Stimulated activated CD8-positive, alpha-beta memory T cell treated with anti-CD3 and anti-CD28 coated beads, Interleukin-12 subunit alpha, Interleukin-12 subunit beta, amount 100 ng/mL, for 24 hours (primary cell): Measurements from ENCODE around the gene MYL7.
"Not testable (repeated sequence)": the region's sequence is repeated elsewhere in the genome, so short reads cannot be mapped to it uniquely, and the experiment has no call there.

ENCODE experiments used
- DNase-seq: peaks from one replicate; pipeline ENCODE4 v3.0.0-alpha.2; 2020; ENCODE audit errors: extremely low read depth

MYL7 gene

DNA sequence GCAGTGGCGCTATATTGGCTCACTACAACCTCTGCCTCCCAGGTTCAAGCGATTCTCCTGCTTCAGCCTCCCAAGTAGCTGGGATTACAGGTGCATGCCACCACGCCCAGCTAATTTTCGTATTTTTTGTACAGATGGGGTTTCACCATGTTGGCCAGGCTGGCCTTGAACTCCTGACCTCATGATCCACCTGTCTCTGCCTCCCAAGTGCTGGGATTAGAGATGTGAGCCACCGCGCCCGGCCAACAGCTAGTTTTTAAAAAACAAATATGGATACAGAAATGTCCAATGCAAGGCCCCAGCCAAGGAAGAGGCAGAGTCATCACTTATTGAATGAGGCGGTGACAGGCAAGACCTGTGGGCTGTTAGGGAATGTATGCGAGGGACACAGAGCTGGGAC lies 30.8 kb upstream of the MYL7 start:
- DNase-seq = not testable (repeated sequence)

DNA sequence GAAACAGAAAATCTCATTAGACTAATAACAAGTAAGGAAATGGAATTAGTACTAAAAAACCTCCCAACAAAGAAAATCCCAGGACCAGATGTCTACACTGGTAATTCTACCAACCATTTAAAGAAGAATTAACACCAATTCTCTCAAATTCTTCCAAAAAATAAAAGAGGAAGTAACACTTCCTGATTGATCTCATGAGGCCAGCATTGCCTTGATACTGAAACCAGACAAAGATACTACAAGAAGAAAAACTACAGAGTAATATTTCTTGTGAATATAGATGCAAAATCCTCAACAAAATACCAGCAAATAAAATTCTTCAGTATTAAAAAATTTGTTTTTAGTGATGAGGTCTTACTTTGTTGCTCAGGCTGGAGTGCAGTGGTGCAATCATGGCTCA lies 26.8 kb upstream of the MYL7 start:
- no peak for DNase-seq

DNA sequence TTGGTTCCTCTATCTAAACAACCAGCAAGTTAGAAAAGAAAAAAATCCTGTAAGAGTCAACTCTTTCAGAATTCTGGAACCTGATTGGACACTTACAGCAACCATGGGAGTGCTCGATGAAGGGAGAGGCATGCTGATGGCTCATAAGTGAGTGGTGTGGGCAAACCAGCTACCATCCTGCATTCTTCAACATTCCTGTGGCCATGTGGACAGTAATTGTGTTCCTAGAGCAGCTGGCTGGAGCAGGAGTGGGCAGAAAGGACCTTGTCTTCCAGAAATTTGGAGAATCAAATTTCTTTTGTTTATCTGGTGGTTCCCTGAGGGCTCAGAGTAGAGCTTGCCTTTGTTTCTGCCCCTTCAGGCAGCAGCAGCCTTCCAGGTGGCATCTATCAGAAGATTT lies 22.5 kb upstream of the MYL7 start:
- no peak for DNase-seq

DNA sequence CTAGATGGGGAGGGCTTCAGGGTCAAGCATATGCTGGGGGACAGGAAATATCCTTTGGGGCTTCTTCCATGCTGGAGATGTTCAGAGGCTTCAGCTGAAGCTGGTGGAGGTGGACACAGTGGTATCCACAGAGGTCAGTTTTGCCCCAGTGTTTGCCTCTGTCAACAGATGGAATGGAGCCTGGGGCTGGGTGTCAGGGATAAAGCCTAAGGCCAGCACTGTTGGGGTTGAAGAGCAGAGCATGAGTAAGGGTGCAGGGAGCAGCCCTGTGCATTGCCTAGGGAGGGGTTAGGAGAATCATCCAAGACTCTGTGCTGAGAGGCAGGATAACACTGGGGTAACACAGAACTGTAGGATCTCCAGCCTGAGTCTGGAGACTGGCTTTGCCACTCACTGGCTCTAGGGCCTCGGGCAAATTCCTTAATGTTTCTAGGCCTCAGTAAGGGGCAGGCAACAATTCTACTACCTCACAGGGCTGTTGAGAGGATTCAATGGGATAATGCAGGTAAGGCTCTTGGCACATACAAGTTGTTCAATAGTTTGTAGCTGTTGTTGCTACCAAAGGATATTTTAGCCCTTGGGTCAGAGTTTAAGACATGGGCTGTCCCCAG lies 21.8 kb upstream of the MYL7 start:
- DNase-seq = no peak

DNA sequence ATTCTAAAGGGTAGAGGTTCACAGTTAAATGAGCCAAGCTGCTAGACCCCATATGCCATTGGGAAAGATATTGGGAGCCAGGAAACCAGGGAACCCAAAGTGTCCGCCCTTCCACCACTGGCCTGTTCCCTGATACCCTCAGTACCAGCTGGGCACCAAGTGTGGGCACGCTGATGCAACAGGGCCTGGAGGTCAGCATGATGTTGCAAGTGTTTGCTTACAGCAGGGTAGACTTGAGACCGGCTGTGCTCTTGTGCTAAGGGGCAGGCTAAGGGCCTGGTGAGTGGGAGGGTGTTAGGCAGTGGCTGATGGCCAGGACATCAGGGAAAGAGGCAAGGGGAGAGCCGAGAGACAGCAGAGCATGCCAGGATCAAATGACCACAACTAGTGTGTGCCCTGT lies 21.0 kb upstream of the MYL7 start:
- no peak for DNase-seq

DNA sequence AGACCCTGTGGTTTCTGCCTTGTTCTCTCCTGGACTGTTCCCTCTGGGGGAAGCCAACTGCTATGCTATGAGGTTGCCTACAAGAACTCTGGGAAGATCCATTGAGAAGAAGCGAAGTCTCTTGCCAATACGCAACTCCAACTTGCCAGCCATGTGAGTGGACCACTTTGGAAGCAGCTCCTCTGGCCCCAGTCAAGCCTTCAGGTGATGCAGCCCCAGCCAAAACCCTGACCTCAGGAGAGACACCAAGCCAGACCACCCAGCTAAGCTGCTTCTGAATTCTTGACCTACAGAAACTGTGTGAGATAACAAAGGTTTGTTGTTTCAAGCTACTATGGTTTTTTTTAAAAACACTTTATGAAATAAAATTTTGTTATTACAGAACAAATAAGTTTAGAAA lies 20.2 kb upstream of the MYL7 start:
- DNase-seq = no peak

DNA sequence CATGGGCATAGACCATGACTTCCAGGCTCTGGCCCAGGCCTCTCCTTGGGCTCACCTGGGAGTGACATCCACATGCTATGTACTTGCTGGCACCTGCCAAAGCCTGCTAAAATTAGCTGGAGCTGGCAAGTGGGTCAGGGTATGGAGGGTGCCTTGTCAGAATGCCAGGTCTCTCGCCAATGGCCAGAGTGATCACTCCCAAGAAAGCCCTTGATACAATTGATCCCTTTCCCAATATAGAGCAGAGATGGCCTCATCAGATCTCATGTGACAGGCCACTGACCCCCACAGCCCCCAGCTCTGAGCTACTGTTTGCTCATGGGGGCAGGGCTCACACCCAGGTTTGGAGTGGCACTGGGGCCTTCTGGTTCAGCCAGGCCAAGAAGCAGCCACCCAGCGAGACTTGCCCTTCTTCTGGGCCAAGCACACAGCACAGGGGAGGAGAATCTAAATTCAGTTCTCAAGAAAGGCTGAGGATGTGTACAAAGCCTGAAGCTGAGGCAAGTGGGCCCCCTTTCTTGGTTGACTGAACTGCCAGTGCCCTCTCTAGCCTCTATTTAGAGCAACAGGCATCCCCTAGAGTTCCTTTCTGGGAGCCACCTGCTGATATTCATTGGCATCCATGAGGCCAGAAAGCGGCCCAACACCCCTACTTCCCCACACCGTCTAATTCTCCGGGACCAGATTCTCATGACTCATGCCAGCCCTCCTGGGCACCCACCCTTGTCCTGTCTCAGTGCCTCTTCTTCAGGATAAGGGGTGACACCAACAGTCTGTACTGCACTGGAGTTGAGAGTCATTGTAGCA lies 18.9 kb upstream of the MYL7 start:
- DNase-seq = no peak

DNA sequence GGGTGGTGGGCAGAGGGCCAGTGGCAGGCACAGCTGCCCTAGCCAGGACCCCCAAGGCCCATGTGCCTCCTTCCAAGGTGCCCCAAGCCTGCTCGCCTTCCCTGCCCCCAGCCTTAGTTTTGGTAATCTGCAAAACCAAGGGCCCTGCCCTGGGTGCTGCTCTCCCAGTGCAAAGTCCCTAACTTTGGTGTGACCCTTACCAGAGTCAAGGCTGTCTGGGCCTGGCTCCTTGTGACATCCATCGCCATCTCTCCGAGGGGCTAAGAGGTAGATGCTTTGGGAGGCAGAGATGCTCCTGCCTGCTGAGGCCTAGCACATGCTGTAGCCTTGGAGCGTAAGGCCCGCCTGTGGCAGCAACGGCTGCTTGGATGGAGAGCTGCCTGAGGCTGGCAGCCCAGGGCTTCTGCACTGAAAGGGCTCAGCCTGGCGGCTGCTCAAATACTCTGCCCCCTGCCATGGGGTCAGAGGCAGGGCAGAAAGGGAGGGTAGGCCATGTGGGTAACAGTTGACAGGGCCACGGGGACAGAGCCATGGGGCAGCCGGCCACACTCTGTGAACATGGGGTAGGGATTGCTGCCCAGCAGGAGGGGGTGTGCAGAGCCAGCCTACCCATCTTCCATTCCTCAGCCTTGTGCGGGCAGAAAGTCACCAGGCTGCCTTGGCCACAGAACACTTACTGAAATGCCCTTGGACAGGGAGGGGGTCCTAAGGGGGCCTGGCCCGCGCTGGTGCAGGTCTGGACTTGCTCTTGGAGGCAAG lies 17.9 kb upstream of the MYL7 start:
- no peak for DNase-seq

DNA sequence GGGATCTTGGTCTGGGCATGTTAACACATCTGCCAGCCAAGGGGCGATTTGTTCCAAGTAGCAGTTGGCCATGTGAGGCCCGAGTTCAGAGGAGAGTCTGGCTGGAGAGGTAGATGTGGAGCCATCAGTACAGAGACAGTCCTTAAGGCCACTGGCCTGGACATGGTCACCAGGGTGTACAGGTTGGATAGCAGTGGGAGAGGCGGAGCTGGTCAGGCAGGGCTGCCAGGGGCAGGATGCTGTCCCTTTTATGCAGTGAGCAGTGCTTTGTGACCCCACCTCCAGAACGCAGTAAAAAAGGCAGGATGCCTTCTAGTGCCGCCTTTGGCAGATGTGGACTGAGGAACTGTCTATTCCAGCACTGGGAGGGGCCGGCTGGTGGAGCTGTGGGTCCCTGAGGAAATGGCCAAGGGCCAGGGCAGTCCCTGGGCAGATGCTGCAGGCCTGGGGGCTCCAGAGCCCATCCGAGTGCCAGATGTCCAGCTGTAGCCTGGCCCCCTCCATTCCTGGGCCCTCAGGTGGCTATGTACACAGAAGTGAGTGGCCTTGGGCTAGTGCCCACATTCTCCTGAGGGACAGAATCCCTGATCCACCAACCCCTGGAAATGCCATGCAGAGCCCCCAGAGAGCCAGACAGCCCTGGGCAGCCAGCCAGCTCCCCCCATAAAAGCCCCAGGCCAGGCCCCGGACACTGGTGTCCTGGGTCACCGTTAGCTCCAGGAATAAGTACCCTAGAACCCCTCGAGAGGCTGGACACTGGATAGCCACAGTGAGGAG lies 17.2 kb upstream of the MYL7 start:
- DNase-seq = no peak

DNA sequence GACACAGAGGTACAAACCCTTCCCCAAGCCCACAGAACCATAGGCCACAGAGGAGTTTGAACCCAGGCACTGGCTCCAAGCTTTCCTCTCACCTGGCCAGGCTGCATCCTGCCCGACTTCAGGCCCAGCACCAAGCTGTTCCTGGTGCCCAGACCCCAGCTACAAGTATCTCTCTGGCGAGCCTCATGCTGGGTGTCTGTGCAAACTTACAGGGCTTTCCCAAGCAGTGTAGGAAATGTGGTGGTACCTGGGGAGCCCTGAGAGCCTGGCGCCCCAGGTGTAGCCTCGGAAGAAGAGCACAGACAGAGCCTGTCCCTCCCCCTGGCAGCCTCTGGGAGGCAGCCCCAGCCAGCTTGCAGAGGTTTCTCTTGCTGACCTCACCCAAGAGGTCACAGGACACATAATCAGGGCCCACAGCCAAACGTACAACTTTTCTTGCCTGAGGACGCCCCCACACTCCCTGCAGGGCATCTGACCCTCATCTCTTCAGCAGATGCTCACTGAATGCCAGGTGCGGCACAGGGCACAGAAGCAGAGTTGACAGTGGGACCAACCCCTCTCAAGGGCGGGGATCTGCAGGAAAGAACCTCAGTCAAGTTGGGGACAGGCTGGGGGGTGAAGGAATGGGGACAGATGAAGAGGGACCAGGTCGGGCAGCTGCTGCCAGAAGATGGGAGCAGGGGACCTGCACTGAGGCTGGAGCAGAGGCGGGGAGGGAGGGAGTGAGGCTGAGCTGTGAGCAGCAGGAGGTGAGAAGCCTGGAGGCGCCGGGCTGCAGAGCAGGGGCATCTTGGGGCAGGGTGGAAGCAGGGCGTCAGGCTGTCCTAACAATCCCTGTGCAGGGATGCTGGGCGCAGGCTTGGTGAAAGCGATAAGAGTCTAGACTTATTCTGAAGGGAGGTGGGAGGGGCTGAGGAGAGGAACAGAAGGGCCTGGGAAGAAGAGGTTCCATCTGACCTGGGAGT lies 16.3 kb upstream of the MYL7 start:
- DNase-seq = no peak

DNA sequence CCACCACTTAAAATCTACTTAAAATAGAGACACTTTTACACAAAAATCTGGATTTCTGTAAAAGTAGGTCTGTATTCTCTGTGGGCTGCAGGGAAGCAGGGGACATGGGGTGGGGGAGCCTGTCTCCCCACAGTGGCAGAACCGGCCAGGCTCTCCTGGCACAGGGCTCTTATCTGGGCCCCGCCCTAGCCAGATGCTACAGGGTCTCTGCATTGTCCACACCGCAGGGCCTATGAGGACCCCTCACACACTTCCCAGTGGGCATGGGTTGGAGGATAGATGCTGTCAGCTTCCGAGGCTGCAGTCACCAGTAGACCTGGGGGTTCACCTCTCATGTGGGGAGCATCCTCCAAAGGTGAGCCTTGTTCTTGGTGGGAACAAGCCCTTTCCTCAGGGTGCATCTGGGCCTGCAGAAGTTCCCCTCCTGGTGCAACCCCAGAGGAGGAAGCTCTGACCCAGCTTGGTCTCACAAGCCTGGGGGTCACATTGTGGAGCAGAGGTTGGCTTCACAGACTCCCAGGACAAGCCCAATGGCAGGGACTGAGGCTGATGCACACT lies 15.4 kb upstream of the MYL7 start:
- no peak for DNase-seq

DNA sequence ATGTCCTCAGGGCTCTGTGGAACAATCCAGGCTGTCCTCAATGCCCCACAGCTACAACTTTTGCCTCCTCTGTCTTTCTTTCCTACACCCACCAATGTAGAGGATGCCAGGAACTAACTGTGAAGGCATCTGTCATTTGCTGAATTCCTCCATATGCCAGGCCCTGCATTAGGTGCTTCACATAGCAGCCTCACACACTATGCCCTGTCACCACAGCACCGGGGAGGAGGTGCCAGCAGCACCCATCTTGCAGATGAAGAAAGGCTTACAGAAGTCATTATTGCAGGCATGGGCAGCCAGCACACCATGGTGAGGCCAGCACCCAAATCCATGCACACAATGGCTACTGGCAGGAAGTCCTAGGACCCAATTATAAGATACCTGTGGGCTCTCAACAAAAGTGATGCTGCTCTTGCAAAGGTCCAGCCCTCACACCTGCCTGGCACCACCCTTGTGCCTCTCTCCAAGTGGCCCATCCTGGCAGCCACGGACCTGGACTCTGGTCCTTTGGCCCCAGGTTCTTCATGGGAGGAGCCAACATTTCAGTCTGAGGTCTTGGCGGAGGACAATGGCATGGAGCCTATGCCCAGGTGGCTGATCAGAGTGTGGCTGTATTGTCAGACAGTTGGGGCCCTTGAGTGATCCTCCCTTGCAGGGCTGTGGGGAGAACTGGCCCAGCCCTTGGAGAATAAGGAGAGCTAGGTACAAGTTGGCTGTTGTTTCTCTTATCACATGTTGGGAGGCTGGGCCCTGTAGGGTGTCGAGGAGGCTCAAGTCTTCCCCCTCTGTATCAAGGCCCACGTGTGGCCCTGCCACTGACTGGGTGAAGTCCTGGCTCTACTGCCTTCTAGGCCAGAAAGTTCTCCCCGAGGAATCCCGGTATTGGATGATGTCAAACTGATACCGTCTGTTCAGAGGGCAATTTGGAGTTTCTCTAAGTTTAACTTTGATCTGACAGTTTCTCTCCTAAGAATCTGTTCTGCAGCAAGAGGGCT lies 14.4 kb upstream of the MYL7 start:
- no peak for DNase-seq

DNA sequence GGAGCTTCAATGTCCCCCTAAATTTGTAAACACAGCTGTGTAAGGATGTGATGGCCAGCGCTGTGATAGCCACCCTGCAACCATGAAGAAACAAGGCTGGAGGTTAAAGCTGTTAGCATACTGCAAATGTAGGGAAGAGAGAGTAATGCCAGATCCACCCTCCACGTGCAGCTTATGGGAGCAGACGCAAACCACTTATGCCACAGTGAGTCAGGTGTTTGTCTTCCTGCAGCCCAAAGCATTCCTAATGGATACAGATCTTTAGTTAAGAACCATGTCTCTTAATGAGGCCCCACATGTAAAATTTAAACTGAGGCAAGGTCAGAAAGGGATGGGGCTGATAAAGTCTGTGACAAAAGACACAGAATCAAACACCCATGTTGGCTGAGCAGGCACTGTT lies 13.6 kb upstream of the MYL7 start:
- no peak for DNase-seq

DNA sequence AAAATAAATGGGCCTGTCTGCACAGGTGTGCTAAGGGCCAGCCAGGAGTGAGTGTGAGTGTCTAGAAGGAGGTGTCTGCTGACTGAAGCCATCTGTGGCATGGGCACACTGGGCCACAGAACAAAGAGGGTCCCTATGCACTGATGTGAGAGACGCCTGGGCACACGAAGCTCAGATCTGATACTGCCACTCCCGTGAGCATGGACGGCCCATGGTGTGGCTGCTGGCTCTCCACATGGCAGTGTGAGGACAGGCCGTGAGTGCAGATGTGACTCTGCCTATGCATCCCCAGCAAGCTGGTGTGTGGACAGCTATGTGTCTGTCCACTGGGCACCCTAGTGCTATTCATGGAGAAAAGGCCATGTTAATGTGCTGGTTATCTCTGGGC lies 12.8 kb upstream of the MYL7 start:
- DNase-seq = no peak

DNA sequence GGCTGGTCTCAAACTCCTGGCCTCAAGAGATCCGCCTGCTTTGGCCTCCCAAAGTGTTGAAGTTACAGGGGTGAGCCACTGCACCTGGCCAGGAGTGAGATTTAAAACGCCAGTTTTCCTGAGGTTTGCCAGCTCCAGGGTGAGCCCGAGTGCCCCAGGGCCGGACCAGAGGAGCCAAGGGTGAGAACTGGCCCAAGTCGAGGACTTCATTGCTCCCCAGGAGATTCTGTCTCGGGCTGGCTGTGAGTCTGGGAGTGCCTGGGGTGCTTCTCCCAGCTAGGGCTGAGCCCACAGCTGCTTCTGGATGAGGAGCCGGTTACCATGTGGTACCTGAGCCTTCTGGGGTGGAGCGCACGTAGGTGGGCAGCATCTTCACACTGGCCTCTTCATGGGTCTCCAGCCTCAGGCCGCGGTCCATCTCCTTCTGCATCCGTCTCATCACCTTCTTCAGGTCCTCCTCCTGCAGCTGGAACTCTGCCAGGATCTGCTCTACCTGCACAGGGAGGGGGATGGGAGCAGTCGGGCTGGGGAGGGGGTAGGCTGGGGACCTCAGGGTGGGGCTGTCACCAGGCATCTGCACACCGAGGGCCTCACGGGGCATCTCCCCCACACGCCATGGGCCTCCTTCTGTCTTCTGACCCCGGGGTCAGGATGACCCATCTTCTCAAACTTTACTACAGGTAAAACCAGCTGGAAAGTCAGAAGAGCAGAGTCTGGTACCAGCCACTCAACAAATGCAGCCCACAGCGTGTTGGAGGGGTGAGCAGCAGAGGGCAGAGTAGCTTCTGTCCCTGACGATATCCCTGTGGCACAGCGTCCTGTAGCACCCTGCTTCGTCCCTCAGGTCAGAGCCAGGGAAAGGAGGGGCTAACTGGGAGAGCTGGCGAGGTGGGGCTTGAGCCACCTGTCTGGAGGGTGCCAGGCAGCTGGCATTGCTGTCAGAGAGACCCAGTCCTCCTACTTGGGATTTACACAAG lies 12.1 kb upstream of the MYL7 start:
- no peak for DNase-seq

DNA sequence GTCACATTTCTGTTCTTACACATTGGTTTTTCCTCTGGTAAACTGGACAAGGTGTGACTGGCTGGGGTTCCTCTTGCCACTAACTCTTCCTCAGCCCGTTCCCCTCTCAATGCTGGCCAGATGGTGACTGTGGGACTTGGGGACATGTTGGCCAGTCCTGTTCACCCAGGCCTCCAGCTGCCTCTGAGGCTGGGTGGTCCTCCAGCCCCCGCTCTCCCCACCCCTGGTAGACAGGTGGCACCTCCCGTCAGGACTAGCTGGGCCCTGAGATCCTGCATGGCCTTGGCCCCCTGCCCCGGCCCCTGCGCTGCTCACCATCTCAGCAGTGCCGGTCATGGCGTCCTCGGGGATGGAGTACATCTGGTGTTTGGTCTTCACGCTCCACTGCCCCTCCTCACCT lies 10.8 kb upstream of the MYL7 start:
- DNase-seq = no peak

DNA sequence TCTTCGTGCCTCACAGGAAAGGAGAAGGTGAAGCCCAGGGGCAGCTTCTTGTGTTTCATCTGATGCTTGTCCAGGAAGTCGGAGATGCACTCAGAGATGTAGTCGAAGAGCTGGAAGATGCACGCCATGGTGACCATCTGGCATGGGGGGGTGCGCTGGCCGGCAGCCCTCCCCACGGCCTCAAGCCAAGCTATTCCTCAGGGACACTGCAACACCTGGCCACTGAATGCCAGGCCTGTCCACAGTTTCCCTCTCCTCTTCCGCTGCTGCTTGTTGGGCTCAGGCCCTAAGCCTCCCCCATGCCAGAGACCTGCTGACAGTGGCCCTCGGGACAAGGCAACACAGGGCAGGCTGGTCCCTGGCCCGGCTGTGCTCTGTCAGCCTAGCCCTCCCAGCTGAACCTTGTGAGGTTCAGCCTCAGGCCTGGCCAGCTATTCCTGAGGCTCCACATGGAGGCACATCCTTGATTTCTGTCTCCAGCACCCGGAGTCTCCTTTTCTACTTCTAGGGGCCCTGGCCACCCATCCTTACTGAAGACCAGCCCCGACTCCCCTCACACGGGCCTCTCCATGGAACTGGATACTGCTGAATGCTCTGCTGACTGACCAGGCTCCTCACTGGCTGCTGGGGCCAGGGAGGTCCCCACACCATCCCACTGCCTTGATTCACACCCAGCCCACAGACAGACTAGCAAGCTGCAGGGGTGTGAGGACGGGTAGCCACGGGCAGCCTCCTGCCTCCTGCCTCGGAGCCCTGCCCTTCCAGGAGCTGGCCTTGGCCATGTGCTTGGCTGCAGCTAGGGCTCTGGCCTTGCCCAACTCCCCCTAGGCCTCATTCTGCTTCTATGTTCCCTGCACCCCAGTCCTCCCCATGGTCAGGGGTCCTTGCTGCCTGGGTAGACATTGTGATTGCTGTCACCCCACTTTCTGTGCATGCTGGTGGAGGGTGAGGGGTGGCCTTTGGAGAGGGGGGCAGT lies 10.1 kb upstream of the MYL7 start:
- no peak for DNase-seq
